ENCODE results near the gene CNIH3. TPM values are rescaled to one million over a fixed set of nuclear protein-coding genes. Genes with fewer than 3 reads are reported as not detected.

Gene CNIH3
- total RNA-seq, 1 experiment from 2014 or later, result 4.2 TPM

DNA sequence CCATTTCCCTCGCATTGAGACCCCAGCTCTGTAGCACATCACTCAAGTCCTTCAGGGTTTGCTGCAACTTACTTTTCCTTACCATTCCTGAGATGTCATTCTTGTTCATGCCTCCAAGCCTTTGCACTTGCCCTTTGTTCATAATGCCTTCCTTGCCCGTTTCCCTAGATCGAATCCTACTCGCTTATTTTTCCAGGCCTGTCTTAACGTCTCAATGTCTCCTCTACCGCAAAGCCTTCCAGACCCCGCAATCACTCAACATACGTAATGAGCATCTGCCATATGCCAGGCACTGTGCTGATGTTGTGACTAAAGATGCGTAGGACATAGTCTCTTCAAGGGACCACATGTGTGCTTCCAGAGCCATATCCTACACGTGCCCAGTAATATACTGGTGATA lies 31.1 kb upstream of the CNIH3 start:
- no peak overlapping the region for H3K56ac ChIP-seq (ENCODE audit: insufficient read length, low read depth, low read length)
- no peak overlapping the region for H2BK120ac ChIP-seq (ENCODE audit: low read depth, low read length, poor library complexity, severe bottlenecking)
- H3K4ac ChIP-seq (ENCODE audit: low read depth, low read length), result no peak overlapping the region
- H4K5ac ChIP-seq (ENCODE audit: insufficient read length, low read depth, low read length), result no peak overlapping the region
- no peak for DNase-seq
- H3K9me3 ChIP-seq (ENCODE audit: control insufficient read depth, low read depth, low read length), result no peaks in the 10 kb centered on the region
- H2BK12ac ChIP-seq (ENCODE audit: insufficient read length, low read depth, low read length), result no peak overlapping the region
- Mint-ChIP-seq H3K9me3 (peaks cover 0 to 3% of the 10 kb centered on the region in 2 experiments; a peak in 1 of 5 replicates), H3K36me3 (ENCODE audit: insufficient read depth in 1 of 3, low read depth in 3 of 3) (peaks cover 0 to 5% (median 4%) of the 10 kb centered on the region in 3 experiments; a peak in 3 of 7 replicates), H3K4me3 (no peak overlapping the region), H3K27me3 (ENCODE audit: low read depth) (peaks cover 5% of the 10 kb centered on the region), H3K27ac (no peak overlapping the region), H3K4me1 (peaks cover 38% of the 10 kb centered on the region in 2 experiments)
- H4K20me1 ChIP-seq (ENCODE audit: control insufficient read depth, insufficient read depth, insufficient read length), result no peaks in the 10 kb centered on the region
- no peak overlapping the region for H2BK15ac ChIP-seq (ENCODE audit: low read depth, low read length)
- no peak overlapping the region for H3K23ac ChIP-seq (ENCODE audit: insufficient read length, low read depth, low read length)
- no peak overlapping the region for H3K27ac ChIP-seq (ENCODE audit: insufficient read length, low read depth, low read length)
- H3K4me2 ChIP-seq (ENCODE audit: insufficient read depth, insufficient read length, low read length), result no peak overlapping the region
- H3K14ac ChIP-seq (ENCODE audit: insufficient read depth, low read length), result no peak overlapping the region
- TF ChIP-seq, protein P1, sequence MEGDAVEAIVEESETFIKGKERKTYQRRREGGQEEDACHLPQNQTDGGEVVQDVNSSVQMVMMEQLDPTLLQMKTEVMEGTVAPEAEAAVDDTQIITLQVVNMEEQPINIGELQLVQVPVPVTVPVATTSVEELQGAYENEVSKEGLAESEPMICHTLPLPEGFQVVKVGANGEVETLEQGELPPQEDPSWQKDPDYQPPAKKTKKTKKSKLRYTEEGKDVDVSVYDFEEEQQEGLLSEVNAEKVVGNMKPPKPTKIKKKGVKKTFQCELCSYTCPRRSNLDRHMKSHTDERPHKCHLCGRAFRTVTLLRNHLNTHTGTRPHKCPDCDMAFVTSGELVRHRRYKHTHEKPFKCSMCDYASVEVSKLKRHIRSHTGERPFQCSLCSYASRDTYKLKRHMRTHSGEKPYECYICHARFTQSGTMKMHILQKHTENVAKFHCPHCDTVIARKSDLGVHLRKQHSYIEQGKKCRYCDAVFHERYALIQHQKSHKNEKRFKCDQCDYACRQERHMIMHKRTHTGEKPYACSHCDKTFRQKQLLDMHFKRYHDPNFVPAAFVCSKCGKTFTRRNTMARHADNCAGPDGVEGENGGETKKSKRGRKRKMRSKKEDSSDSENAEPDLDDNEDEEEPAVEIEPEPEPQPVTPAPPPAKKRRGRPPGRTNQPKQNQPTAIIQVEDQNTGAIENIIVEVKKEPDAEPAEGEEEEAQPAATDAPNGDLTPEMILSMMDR (conservative IDR thresholded peaks at IDR 0.05), result no peak
- no peak overlapping the region for H4K8ac ChIP-seq (replicated peaks; ENCODE audit: insufficient read length, low read depth, low read length)
- H3K79me2 ChIP-seq (ENCODE audit: insufficient read depth, low read length), result no peaks in the 10 kb centered on the region
- no peak overlapping the region for H2AK5ac ChIP-seq (ENCODE audit: insufficient read length, low read length)
- no peak overlapping the region for H3K9ac ChIP-seq (ENCODE audit: extremely low read depth, insufficient read length, low read length)
- no peak overlapping the region for H2BK20ac ChIP-seq (ENCODE audit: low read depth, low read length, poor library complexity, severe bottlenecking)
- no CpG with 5 or more reads among the region's 10 CpGs for WGBS (ENCODE audit: extremely low coverage, insufficient read length, low lambda C conversion rate)
- no peak overlapping the region for H3K18ac ChIP-seq (ENCODE audit: insufficient read length, low read depth, low read length)
- no peak overlapping the region for H4K91ac ChIP-seq (ENCODE audit: insufficient read length, low read depth, low read length)
- no peaks in the 10 kb centered on the region for H3K27me3 ChIP-seq (ENCODE audit: insufficient read depth, low read length)
- H3K79me1 ChIP-seq (ENCODE audit: insufficient read depth, low read depth, low read length, poor library complexity, severe bottlenecking), result no peaks in the 10 kb centered on the region
- no peak overlapping the region for H2AFZ ChIP-seq (ENCODE audit: low read length)
- H3K23me2 ChIP-seq (ENCODE audit: insufficient read length, low read depth, low read length, poor library complexity, severe bottlenecking), result no peaks in the 10 kb centered on the region
- H2BK5ac ChIP-seq (ENCODE audit: insufficient read length, low read length), result no peak overlapping the region
- H3K4me1 ChIP-seq (ENCODE audit: insufficient read depth, low read length), result peaks cover 3% of the 10 kb centered on the region; the same call in 1 of the 2 replicates
- no peak overlapping the region for H3T11ph ChIP-seq (ENCODE audit: low read length)
